Gastroesophageal sphincter (tissue), 4 donors: ENCODE results near the gene CTNNA2. TPM values are rescaled to one million over a fixed set of nuclear protein-coding genes. Genes with fewer than 3 reads are reported as not detected.

Experiments used
- ATAC-seq: fragments of 150-250 bp; one replicate; pipeline ENCODE4 v1.9.1; 2016; ENCODE audit warnings: mild to moderate bottlenecking, moderate library complexity
- H3K27ac ChIP-seq, 4 donors: fragments of 200-600 bp; sonication (generic) in 3 of 4; 1 replicate in 3 of 4; 2 replicates in 1 of 4; pipeline ENCODE4 v1.5.1; 2016 to 2019
- H3K27me3 ChIP-seq: fragments of 200-600 bp; sonication (generic); one replicate; pipeline ENCODE4 v1.5.1; 2019
- H3K36me3 ChIP-seq, 2 donors: fragments of 200-600 bp; sonication (generic); one replicate each; pipeline ENCODE4 v1.5.1; 2019; ENCODE audit warnings: control low read depth in 1 of 2
- H3K4me1 ChIP-seq, 3 donors: fragments of 200-600 bp; sonication (generic); 1 replicate in 2 of 3; 2 replicates in 1 of 3; pipeline ENCODE4 v1.5.1; 2016 to 2019; ENCODE audit warnings: control low read depth in 2 of 3
- H3K4me3 ChIP-seq, 2 donors: fragments of 200-600 bp; sonication (generic); one replicate each; pipeline ENCODE4 v1.5.1; 2019; ENCODE audit warnings: mild to moderate bottlenecking in 1 of 2, moderate library complexity in 1 of 2
- H3K9me3 ChIP-seq, 3 donors: fragments of 200-600 bp; sonication (generic); one replicate each; pipeline ENCODE4 v1.5.1; 2017 to 2019; ENCODE audit warnings: control low read depth in 2 of 3
- CTCF ChIP-seq, 4 experiments: fragments of 200-600 bp in 2 of 4; fragments of 450-650 bp in 2 of 4; sonication (generic) in 1 of 4; IDR thresholded peaks; one replicate each; pipeline ENCODE4 v1.5.1; 2017 to 2019; ENCODE audit warnings: antibody characterized with exemption in 4 of 4, mild to moderate bottlenecking in 2 of 4, moderate library complexity in 2 of 4
- EP300 ChIP-seq: sonication (generic); formaldehyde crosslinking; IDR thresholded peaks from one replicate; pipeline ENCODE4 v1.6.1; 2017; ENCODE audit warnings: antibody characterized with exemption, mild to moderate bottlenecking
- POLR2A ChIP-seq, 2 donors: fragments of 450-650 bp; IDR thresholded peaks; one replicate each; pipeline ENCODE4 v1.6.1; 2017; ENCODE audit warnings: antibody characterized with exemption in 2 of 2, mild to moderate bottlenecking in 2 of 2, moderate library complexity in 1 of 2
- POLR2AphosphoS5 ChIP-seq: sonication (generic); formaldehyde crosslinking; IDR thresholded peaks from one replicate; pipeline ENCODE4 v1.6.1; 2017; ENCODE audit warnings: antibody characterized with exemption
- WGBS, 2 donors: methylation state at CpG; one replicate each; pipeline ENCODE4 v1.1.5; 2018; ENCODE audit warnings: low coverage in 1 of 2; 5-methylcytosine and 5-hydroxymethylcytosine counted together
- total RNA-seq, 4 donors: library from RNA; depleted of rRNA; stranded (reverse); fragments of >200 nt; gene quantifications; one replicate each; pipeline ENCODE4 v1.1.0, GENCODE V29; 2016

CTNNA2 gene
- total RNA-seq, 4 donors from 2014 or later, result 0.15 to 4.2 (median 0.68) TPM

GRCh38 chr2:80545420-80546210, 1032.8 kb downstream of the CTNNA2 start:
- Histone ChIP-seq H3K36me3 (no peaks in the 10 kb centered on the region), H3K27me3 (no peaks in the 10 kb centered on the region), H3K4me3 (no peak overlapping the region), H3K9me3 (no peaks in the 10 kb centered on the region), H3K27ac (no peak overlapping the region), H3K4me1 (no peaks in the 10 kb centered on the region)
- TF ChIP-seq POLR2A (IDR thresholded peaks at IDR 0.05), result no peak
- no peak for TF ChIP-seq CTCF (IDR thresholded peaks at IDR 0.05)
- no peak for TF ChIP-seq EP300
- TF ChIP-seq POLR2AphosphoS5, result no peak
- 81 to 90% methylated on average over 7 to 10 of the region's 13 CpGs for WGBS, 2 donors
- ATAC-seq, result no peak

GRCh38 chr2:80546766-80547165, 1033.9 kb downstream of the CTNNA2 start:
- H3K36me3 ChIP-seq, result no peaks in the 10 kb centered on the region
- WGBS, 2 donors, result 86% methylated on average over 1 of the region's 1 CpG; no CpG with 5 or more reads in 1 of the 2 donors
- no peak overlapping the region for H3K27ac ChIP-seq
- no peaks in the 10 kb centered on the region for H3K27me3 ChIP-seq
- no peaks in the 10 kb centered on the region for H3K9me3 ChIP-seq
- H3K4me3 ChIP-seq, result no peak overlapping the region
- TF ChIP-seq POLR2AphosphoS5 (no peak), EP300 (no peak), POLR2A (IDR thresholded peaks at IDR 0.05) (no peak), CTCF (IDR thresholded peaks at IDR 0.05) (no peak)
- no peak for ATAC-seq
- no peaks in the 10 kb centered on the region for H3K4me1 ChIP-seq

GRCh38 chr2:80547344-80547743, 1034.5 kb downstream of the CTNNA2 start:
- Histone ChIP-seq H3K27ac (no peak overlapping the region), H3K4me1 (no peaks in the 10 kb centered on the region), H3K36me3 (no peaks in the 10 kb centered on the region), H3K27me3 (no peaks in the 10 kb centered on the region), H3K4me3 (no peak overlapping the region), H3K9me3 (no peaks in the 10 kb centered on the region)
- TF ChIP-seq CTCF (IDR thresholded peaks at IDR 0.05) (no peak), EP300 (no peak), POLR2A (IDR thresholded peaks at IDR 0.05) (no peak), POLR2AphosphoS5 (no peak)
- no peak for ATAC-seq

- H3K4me1 ChIP-seq, result no peaks in the 10 kb centered on the region
- H3K36me3 ChIP-seq, result no peaks in the 10 kb centered on the region
- no peak overlapping the region for H3K4me3 ChIP-seq
- no peaks in the 10 kb centered on the region for H3K9me3 ChIP-seq
- no peaks in the 10 kb centered on the region for H3K27me3 ChIP-seq
- no peak for TF ChIP-seq POLR2AphosphoS5
- TF ChIP-seq POLR2A (IDR thresholded peaks at IDR 0.05), result no peak
- no peak for TF ChIP-seq CTCF (IDR thresholded peaks at IDR 0.05)
- no peak for TF ChIP-seq EP300
- 58 to 61% methylated on average over 2 to 4 of the region's 5 CpGs for WGBS, 2 donors
- ATAC-seq, result no peak
- no peak overlapping the region for H3K27ac ChIP-seq
Observed at GRCh38 chr2:80548469-80548868, 1035.6 kb downstream of the CTNNA2 start.

- TF ChIP-seq POLR2A (IDR thresholded peaks at IDR 0.05), result no peak
- no peak for TF ChIP-seq POLR2AphosphoS5
- no peak for TF ChIP-seq EP300
- no peak for TF ChIP-seq CTCF (IDR thresholded peaks at IDR 0.05)
- Histone ChIP-seq H3K4me3 (no peak overlapping the region), H3K36me3 (no peaks in the 10 kb centered on the region), H3K4me1 (no peaks in the 10 kb centered on the region), H3K9me3 (no peaks in the 10 kb centered on the region), H3K27ac (no peak overlapping the region), H3K27me3 (no peaks in the 10 kb centered on the region)
- no peak for ATAC-seq
- 68 to 74% methylated on average over 3 of the region's 3 CpGs for WGBS, 2 donors
Observed at GRCh38 chr2:80549901-80550300, 1037.0 kb downstream of the CTNNA2 start.
